HG03354 (cell line): ENCODE results near the gene TAS1R1.

Source experiments
- ATAC-seq: cut with Tn5 transposase; IDR thresholded peaks from one replicate; pipeline ENCODE4 v1.9.1; 2021; ENCODE audit warnings: mild to moderate bottlenecking; ENCODE audit not compliant: unreplicated experiment, poor library complexity, severe bottlenecking

The TAS1R1 gene

DNA sequence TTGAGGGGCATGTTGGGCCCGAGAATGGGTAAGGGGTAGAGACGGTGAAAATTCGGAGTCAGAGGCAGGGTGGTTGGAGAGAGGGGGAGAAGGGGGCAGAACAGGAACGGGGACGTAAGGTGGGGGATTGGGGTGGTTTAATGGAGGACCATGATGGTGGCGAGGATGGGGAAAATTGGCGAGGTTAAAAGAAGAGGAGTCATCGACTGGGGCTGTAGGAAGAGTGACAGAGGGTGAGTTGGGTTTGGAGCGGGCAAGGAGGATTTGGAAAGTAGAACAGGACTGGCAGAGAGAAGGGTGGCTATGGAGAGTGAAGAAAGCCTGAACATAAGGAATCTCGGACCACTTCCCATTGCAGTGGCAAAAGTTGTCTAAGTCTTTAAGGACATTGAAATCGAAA, 13.9 kb downstream of the TAS1R1 start:
- no peak for ATAC-seq

DNA sequence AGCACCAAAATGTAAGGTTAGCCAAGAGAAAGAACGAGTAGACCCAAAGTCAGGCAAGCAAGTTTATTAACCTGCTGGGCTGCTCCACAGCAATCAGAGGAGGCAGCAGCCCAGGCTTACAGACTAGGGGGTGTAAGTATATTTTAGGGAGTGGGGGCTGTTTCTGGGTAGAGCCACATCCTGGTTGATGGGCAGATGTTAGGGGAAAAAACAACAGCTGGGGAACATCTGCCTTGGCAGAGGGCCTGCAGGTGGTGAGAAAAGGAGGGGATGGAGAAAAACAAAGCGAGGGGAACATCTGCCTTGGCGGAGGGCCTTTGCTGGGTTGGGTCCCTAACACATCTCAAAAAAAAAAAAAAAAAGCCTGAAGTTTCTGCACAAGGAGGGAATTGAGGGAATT, 15.0 kb downstream of the TAS1R1 start:
- ATAC-seq = no peak

DNA sequence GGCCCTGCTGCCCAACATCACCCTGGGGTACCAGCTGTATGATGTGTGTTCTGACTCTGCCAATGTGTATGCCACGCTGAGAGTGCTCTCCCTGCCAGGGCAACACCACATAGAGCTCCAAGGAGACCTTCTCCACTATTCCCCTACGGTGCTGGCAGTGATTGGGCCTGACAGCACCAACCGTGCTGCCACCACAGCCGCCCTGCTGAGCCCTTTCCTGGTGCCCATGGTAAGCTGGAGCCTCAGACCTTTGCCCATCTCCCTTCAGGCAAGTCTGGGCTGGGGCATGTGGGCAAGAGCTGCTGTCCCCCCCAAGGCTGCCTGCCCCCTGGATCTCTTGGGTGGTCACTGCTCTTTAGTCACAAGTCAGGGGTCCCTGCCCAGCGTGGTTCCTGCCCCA, 15.9 kb downstream of the TAS1R1 start:
- ATAC-seq = no peak

DNA sequence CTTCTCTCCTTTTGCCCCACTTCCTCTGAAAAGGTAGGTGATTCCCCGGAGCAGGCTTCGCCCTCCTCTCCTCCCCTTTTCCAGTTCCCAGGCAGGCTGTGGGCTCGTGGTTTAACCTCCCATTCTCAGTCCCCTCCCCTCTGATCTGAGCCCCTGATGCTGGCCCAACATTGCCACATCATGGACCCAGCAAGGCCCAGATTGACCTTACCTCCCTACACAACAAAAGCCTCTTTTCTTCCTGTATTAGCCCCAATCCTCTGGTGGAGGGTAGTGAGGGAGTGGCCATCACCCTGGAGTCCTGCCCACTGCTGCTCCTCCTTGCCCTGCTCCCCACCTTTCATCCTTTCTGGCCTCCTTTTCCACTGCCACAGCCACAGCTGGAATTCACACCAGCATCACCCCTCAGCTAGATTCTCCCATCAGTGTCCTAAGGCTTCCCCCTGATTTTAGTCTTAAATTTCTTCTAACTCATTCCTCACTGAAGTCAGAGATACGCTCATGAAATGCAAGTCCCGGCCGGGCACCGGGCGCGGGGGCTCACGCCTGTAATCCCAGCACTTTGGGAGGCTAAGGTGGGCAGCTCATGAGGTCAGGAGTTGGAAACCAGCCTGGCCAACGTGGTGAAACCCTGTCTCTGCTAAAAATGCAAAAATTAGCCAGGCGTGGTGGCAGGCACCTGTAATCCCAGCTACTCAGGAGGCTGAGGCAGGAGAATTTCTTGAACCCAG, 17.7 kb downstream of the TAS1R1 start:
- no peak for ATAC-seq

DNA sequence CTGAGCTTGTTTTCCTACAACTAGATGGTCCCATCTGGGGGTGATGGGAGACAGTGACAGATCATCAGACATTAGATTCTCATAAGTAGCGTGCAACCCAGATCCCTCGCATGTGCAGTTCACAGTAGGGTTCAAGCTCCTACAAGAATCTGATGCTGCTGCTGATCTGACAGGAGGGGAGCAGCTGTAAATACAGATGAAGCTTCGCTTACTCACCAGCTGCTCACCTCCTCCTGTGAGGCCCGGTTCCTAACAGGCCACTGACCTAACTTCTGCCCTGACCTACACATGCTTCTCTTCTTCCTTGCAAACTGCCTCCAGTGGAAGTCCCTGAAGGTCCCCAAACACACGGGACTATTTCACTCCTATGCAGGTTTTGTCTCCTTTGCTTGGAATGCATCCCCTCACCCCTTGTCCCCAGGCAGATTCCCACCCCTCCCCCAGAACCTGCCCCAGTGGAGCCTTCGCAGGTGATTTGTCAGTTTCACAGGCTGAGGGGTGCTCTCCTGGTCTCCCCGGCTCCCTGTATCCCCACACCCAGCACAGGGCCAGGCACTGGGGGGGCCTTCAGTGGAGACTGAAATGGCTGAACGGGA, 19.0 kb downstream of the TAS1R1 start:
- no peak for ATAC-seq

DNA sequence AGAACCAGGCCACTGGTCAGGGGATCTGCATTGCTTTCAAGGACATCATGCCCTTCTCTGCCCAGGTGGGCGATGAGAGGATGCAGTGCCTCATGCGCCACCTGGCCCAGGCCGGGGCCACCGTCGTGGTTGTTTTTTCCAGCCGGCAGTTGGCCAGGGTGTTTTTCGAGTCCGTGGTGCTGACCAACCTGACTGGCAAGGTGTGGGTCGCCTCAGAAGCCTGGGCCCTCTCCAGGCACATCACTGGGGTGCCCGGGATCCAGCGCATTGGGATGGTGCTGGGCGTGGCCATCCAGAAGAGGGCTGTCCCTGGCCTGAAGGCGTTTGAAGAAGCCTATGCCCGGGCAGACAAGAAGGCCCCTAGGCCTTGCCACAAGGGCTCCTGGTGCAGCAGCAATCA, 19.7 kb downstream of the TAS1R1 start:
- no peak for ATAC-seq

DNA sequence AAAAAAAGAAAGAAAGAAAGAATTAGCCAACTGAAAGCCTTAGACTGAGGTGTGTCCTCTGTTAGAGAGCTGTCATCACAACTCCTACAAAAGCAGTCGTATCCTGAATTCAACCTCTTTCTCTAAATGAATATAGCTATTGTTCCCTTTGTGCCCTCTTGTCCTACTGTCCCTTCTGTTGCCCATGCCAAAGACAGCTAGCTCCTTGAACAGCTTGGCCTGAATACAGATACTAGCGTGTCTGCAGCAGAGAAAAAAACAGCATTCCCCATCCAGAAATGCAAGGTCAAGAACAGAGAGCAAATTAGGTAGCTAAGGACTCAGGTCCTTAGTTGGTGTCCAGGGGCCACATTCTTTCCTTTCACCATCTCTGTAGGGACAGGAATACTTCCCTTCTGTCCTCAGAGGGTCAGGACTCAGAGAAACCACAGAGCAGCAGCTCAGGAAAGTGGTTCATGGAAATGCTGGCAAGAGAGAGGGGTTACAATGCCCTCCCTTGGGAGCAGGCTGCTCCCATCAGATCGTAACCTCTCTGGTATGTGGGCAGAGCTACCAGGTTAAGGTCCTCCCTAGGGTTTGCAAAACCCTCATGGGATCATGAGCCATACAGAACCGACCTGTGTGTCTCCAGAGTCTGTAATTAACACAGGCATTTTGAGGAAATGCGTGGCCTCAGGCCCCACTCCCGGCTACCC, 22.9 kb downstream of the TAS1R1 start:
- ATAC-seq = no peak

DNA sequence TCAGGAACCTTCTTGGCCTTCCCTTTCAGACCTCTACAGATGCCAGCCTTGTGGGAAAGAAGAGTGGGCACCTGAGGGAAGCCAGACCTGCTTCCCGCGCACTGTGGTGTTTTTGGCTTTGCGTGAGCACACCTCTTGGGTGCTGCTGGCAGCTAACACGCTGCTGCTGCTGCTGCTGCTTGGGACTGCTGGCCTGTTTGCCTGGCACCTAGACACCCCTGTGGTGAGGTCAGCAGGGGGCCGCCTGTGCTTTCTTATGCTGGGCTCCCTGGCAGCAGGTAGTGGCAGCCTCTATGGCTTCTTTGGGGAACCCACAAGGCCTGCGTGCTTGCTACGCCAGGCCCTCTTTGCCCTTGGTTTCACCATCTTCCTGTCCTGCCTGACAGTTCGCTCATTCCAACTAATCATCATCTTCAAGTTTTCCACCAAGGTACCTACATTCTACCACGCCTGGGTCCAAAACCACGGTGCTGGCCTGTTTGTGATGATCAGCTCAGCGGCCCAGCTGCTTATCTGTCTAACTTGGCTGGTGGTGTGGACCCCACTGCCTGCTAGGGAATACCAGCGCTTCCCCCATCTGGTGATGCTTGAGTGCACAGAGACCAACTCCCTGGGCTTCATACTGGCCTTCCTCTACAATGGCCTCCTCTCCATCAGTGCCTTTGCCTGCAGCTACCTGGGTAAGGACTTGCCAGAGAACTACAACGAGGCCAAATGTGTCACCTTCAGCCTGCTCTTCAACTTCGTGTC, 23.7 kb downstream of the TAS1R1 start:
- ATAC-seq = no peak

DNA sequence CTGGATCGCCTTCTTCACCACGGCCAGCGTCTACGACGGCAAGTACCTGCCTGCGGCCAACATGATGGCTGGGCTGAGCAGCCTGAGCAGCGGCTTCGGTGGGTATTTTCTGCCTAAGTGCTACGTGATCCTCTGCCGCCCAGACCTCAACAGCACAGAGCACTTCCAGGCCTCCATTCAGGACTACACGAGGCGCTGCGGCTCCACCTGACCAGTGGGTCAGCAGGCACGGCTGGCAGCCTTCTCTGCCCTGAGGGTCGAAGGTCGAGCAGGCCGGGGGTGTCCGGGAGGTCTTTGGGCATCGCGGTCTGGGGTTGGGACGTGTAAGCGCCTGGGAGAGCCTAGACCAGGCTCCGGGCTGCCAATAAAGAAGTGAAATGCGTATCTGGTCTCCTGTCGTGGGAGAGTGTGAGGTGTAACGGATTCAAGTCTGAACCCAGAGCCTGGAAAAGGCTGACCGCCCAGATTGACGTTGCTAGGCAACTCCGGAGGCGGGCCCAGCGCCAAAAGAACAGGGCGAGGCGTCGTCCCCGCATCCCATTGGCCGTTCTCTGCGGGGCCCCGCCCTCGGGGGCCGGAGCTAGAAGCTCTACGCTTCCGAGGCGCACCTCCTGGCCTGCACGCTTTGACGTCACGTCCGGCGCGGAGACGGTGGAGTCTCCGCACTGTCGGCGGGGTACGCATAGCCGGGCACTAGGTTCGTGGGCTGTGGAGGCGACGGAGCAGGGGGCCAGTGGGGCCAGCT, 24.4 kb downstream of the TAS1R1 start, which contains the start of gene ZBTB48:
Gene ZBTB48 (plus strand): TSS at position 621 of the 745 bp plus-strand sequence. CDS start 616 bp downstream, outside the sequence.
- peak; percentile 96 for ATAC-seq

DNA sequence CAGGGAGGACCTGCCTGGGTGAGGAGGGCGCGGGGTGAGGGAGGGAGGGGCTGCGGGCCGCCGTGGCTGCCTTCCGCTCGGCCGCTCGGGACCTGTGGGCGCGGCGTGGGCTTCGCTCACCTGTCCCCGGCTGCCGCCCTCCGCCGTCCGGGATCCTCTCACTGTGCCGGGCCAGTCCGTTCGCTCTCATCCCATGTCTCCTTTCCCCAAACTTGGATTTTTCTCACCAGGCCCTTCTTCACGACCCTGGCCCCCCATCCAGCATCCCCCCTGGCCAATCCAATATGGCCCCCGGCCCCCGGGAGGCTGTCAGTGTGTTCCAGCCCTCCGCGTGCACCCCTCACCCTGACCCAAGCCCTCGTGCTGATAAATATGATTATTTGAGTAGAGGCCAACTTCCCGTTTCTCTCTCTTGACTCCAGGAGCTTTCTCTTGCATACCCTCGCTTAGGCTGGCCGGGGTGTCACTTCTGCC, 25.0 kb downstream of the TAS1R1 start:
- peak; percentile 40 for ATAC-seq

DNA sequence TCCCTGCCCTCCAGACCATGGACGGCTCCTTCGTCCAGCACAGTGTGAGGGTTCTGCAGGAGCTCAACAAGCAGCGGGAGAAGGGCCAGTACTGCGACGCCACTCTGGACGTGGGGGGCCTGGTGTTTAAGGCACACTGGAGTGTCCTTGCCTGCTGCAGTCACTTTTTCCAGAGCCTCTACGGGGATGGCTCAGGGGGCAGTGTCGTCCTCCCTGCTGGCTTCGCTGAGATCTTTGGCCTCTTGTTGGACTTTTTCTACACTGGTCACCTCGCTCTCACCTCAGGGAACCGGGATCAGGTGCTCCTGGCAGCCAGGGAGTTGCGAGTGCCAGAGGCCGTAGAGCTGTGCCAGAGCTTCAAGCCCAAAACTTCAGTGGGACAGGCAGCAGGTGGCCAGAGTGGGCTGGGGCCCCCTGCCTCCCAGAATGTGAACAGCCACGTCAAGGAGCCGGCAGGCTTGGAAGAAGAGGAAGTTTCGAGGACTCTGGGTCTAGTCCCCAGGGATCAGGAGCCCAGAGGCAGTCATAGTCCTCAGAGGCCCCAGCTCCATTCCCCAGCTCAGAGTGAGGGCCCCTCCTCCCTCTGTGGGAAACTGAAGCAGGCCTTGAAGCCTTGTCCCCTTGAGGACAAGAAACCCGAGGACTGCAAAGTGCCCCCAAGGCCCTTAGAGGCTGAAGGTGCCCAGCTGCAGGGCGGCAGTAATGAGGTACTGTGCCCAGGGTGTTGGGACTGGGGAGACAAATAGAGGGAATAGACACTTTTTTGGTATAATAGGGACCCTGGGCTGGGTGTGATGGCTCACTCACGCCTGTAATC, 25.7 kb downstream of the TAS1R1 start:
- ATAC-seq = no peak

DNA sequence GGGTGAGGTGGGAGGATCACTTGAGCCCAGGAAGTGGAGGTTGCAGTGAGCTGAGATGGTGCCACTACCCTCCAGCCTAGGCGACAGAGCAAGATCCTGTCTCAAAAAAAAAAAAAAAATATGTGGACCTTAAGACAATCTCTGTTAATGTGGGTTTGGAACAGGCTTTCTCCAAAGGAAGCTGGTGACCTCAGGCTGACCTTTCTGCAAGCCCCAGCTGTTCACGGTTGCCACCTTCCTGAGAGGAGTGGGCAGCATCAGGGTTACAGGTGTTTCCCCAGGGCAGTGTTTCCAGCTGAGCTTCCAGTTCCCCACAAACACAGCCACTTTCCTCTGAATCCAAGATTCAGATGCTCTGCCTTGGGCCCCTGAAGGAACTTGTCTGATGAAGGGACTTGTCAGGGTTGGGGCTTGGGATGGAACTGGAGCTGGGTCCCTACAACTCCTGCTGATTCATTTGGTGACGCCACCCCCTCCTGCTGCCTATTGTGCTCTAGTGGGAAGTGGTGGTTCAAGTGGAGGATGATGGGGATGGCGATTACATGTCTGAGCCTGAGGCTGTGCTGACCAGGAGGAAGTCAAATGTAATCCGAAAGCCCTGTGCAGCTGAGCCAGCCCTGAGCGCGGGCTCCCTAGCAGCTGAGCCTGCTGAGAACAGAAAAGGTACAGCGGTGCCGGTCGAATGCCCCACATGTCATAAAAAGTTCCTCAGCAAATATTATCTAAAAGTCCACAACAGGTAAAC, 26.6 kb downstream of the TAS1R1 start:
- no peak for ATAC-seq

DNA sequence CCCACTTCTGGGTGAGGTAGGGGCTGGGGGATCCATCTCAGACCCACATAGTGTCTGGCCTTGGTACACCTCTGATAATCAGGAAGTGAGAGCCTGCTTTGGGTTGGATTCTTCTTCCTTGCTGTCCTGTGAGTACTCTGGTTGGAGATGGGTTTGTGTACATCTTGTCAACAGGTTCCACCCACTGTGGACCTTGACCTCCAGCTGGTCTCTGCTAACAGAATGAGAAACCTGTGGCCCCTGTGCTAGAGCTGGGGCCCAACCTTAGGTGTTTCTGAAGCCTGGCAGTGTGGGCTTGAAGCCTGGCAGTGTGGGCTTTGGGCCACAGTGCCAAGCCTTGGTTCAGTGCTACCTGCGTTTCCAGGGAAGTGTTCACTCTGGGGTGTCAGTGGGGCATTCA, 27.3 kb downstream of the TAS1R1 start:
- ATAC-seq = no peak

DNA sequence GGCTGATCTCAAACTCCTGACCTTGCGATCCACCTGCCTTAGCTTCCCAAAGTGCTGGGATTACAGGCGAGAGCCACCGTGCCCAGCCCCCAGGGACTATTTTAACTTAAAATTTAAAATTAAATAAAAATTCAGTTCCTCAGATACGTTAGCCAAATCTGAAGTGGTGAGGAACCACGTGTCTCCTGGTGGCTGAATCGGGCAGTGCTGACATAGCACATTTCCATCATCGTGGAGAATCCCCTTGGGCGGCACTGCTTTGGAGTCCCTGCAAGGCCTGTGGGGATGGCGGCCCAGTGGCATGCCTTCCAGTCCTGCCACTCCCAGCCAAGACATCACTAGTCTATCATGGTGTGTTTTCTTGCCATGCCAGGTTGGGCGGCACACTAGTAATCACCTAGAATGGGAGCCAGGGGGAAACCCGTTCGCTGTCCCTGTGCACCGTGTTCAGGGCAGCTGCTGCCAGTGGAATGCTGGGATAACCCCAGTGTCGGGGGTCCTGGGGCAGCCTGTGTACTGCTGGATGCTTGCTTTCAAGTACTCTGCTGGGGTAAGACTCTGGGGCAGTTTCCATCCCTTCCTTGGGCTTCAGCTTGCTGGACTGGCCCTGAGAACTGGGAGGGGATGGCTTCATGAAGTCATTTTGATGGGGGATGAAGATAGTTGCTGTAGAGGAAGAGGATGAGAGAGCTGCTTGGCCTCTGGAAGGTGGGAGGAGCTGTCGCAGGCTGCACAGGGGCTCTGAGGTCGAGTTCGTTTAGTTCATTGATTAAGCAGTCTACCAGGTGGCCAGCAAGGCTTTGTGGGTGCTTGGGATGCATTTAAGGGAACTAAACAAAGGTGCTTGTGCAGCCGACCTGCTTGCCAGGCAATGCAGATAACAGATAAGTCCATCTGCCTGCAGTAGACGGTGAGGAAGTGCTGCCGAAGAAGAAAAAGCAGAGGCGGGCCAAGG, 29.3 kb downstream of the TAS1R1 start:
- no peak for ATAC-seq

DNA sequence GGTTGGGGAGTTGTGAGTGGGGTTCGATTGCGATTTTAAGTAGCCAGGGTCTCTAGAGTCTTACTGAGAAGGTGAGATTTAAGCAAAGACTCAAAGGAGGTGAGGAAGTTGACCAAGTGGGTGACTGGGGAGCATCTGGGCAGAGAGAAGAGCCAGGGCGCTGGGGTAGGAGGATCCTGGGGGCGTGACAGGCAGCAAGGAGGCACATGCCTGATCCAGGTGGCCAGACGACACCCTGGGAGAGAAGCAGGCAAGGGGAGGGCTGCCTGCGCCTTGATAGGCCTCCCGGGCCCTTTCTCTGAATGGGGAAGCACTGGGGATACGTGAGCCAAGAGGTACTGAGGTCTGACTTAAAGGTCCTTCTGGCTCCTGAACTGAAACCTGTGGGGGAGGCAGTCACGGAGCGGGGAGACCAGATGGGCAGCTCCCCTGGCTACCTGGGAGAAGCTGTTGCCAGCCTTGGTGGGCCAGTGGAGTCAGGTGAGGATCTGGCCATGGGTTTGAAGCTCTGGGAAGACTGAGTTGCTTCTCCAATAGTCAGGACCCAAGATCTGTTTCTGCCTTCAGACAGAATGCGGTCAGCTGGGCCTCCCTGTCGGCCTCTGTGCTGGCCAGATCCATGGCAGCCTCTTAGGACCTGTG, 30.1 kb downstream of the TAS1R1 start:
- ATAC-seq = no peak

DNA sequence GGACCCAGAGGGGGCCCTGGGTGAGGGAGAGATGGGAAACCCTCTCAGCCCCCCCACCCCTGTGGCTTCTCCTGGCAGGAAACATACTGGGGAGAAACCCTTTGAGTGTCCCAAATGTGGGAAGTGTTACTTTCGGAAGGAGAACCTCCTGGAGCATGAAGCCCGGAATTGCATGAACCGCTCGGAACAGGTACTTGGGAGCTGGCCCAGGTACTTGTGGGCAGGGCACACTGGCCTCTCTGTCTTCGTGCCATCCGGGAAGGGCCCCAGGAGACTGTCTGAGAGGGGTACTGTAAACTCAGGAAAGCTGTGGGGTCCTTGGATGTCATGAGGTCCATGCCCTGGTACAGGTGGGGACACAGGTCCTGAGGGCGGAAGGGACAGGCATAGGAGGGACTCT, 30.7 kb downstream of the TAS1R1 start:
- ATAC-seq = no peak

DNA sequence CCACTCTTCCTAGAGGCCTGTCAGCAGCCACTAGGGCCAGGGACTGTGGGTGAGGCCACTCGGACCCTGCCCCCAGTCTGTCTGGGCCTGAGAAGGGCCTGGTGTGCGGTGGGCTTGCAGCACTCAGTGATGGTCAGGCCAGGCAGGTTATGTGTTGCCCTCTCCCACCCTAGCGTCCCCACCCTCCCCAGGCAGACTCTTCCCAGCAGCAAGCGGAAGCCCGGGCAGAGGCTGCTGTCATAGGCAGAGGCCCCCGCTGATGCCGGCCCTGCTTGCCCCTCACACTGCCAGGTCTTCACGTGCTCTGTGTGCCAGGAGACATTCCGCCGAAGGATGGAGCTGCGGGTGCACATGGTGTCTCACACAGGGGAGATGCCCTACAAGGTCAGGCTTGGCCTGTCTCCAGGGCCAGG, 31.3 kb downstream of the TAS1R1 start:
- no peak for ATAC-seq
